Coronary artery (tissue), 2 donors: ENCODE data around the gene TENT4A.

Source experiments
- DNase-seq: peaks from one replicate; pipeline ENCODE4 v3.0.0-alpha.2; 2017; ENCODE audit warnings: low spot score
- H3K27ac ChIP-seq, 2 donors: fragments of 200-600 bp; sonication (generic); one replicate each; pipeline ENCODE4 v1.5.1; 2016 to 2019
- H3K4me3 ChIP-seq: fragments of 200-600 bp; sonication (generic); 2 replicates; pipeline ENCODE4 v1.5.1; 2016; ENCODE audit warnings: mild to moderate bottlenecking, moderate library complexity
- CTCF ChIP-seq: fragments of 200-600 bp; sonication (generic); IDR thresholded peaks from one replicate; pipeline ENCODE4 v1.5.1; 2019; ENCODE audit warnings: antibody characterized with exemption

The TENT4A gene

GRCh38 chr5:6774721-6775204 lies 61.5 kb downstream of the TENT4A start:
- no peak for DNase-seq
- TF ChIP-seq CTCF: no peak
- no peak overlapping the region for H3K4me3 ChIP-seq
- H3K27ac ChIP-seq: no peak overlapping the region

GRCh38 chr5:6775571-6775970 lies 62.3 kb downstream of the TENT4A start:
- no peak for TF ChIP-seq CTCF
- no peak for DNase-seq

GRCh38 chr5:6780802-6781391 lies 67.7 kb downstream of the TENT4A start:
- no peak overlapping the region for H3K27ac ChIP-seq
- H3K4me3 ChIP-seq: no peak overlapping the region
- peak; percentile 29 for DNase-seq
- no peak for TF ChIP-seq CTCF

More at GRCh38 chr5:6775571-6775970, 62.3 kb downstream of the TENT4A start:
- H3K27ac ChIP-seq: no peak overlapping the region
- H3K4me3 ChIP-seq: no peak overlapping the region

GRCh38 chr5:6781716-6782115 lies 68.5 kb downstream of the TENT4A start:
- Histone ChIP-seq H3K4me3 (no peak overlapping the region), H3K27ac (no peak overlapping the region)
- no peak for DNase-seq
- no peak for TF ChIP-seq CTCF

- no peak for TF ChIP-seq CTCF
- no peak for DNase-seq
- Histone ChIP-seq H3K27ac (no peak overlapping the region), H3K4me3 (no peak overlapping the region)
These were observed 70.6 kb downstream of the TENT4A start for GRCh38 chr5:6783787-6784186.

- TF ChIP-seq CTCF: no peak
- Histone ChIP-seq H3K27ac (no peak overlapping the region), H3K4me3 (no peak overlapping the region)
- no peak for DNase-seq
These were observed 71.2 kb downstream of the TENT4A start for GRCh38 chr5:6784481-6784880.

- DNase-seq: no peak
- Histone ChIP-seq H3K4me3 (no peak overlapping the region), H3K27ac (no peak overlapping the region)
- TF ChIP-seq CTCF: no peak
These were observed 72.1 kb downstream of the TENT4A start for GRCh38 chr5:6785161-6785860.
